Lower leg skin (tissue), 4 donors: ENCODE results near the gene ADCY7. TPM values are rescaled to one million over a fixed set of nuclear protein-coding genes. Genes with fewer than 3 reads are reported as not detected.
A peak's percentile ranks its signal among the peaks of the same experiment; 100 is the strongest.

Source experiments
- DNase-seq, 2 donors: peaks; one replicate each; pipeline ENCODE4 v3.0.0-alpha.2; 2019; ENCODE audit warnings: low spot score in 2 of 2
- H3K4me3 ChIP-seq: fragments of 200-600 bp; sonication (generic); 2 replicates; pipeline ENCODE4 v1.5.1; 2017; ENCODE audit warnings: mild to moderate bottlenecking, low read depth; ENCODE audit not compliant: poor library complexity, severe bottlenecking
- CTCF ChIP-seq, 3 donors: fragments of 450-650 bp; IDR thresholded peaks; one replicate each; pipeline ENCODE4 v1.5.1; 2016; ENCODE audit warnings: antibody characterized with exemption in 3 of 3, mild to moderate bottlenecking in 3 of 3, moderate library complexity in 2 of 3
- POLR2A ChIP-seq, 2 donors: fragments of 450-650 bp; IDR thresholded peaks; one replicate each; pipeline ENCODE4 v1.6.1; 2016 to 2017; ENCODE audit warnings: antibody characterized with exemption in 2 of 2, mild to moderate bottlenecking in 1 of 2, moderate library complexity in 1 of 2
- WGBS, 2 donors: methylation state at CpG; one replicate each; pipeline ENCODE4 v1.1.5; 2018; 5-methylcytosine and 5-hydroxymethylcytosine counted together
- intact Hi-C: fragments of 100-400 bp; cut with DNase I; formaldehyde crosslinking; loops from one replicate; pipeline ENCODE4 v1.15.0; 2023; ENCODE audit warnings: low total_unique reads
- total RNA-seq, 4 donors: library from RNA; depleted of rRNA; stranded (reverse); fragments of >200 nt; gene quantifications; one replicate each; pipeline ENCODE4 v1.1.0, GENCODE V29; 2016

Gene ADCY7
- total RNA-seq, 4 donors from 2014 or later = 14.0 to 28.2 (median 21.0) TPM

- intact Hi-C loops = no loop called here
- TF ChIP-seq CTCF (IDR thresholded peaks at IDR 0.05) = no peak
- no peak for TF ChIP-seq POLR2A (IDR thresholded peaks at IDR 0.05)
- DNase-seq = no peak
- H3K4me3 ChIP-seq = no peak overlapping the region
- WGBS, 2 donors = 67 to 89% methylated on average over 3 of the region's 3 CpGs
These were observed 11.9 kb downstream of the ADCY7 start for GRCh38 chr16:50278251-50278650.

GRCh38 chr16:50279504-50279865, 13.1 kb downstream of the ADCY7 start:
- intact Hi-C loops = no loop called here
- no peak for TF ChIP-seq POLR2A (IDR thresholded peaks at IDR 0.05)
- TF ChIP-seq CTCF (IDR thresholded peaks at IDR 0.05) = no peak
- 71 to 73% methylated on average over 2 of the region's 2 CpGs for WGBS, 2 donors
- no peak for DNase-seq
- H3K4me3 ChIP-seq = no peak overlapping the region

- TF ChIP-seq CTCF (IDR thresholded peaks at IDR 0.05) = no peak
- TF ChIP-seq POLR2A (IDR thresholded peaks at IDR 0.05) = no peak
- WGBS, 2 donors = 83 to 96% methylated on average over 5 of the region's 5 CpGs
- H3K4me3 ChIP-seq = no peak overlapping the region
- intact Hi-C loops = no loop called here
- no peak for DNase-seq
These were observed 14.6 kb downstream of the ADCY7 start for GRCh38 chr16:50280932-50281331.

GRCh38 chr16:50281391-50282009, 15.1 kb downstream of the ADCY7 start:
- no peak overlapping the region for H3K4me3 ChIP-seq
- WGBS, 2 donors = 65 to 68% methylated on average over 20 of the region's 21 CpGs
- intact Hi-C loops = no loop called here
- no peak for TF ChIP-seq POLR2A (IDR thresholded peaks at IDR 0.05)
- no peak for TF ChIP-seq CTCF (IDR thresholded peaks at IDR 0.05)
- no peak for DNase-seq

GRCh38 chr16:50282010-50282538, 15.7 kb downstream of the ADCY7 start:
- WGBS, 2 donors = 58 to 64% methylated on average over 7 of the region's 7 CpGs
- intact Hi-C loops = no loop called here
- peak in 1 of 2 donors; percentile 2 for TF ChIP-seq POLR2A (IDR thresholded peaks at IDR 0.05)
- no peak for TF ChIP-seq CTCF (IDR thresholded peaks at IDR 0.05)
- no peak overlapping the region for H3K4me3 ChIP-seq
- DNase-seq = peak; percentile 72 to 93
